ENCODE data around the gene CD151.

Gene CD151
- total RNA-seq, result 8.9 to 19.6 (median 18.1) reads per million in 3 experiments

GRCh38 chr11:832529-833113, at the start of gene CD151:
CD151 (plus strand) TSS chr11:832952; CDS start chr11:836070, 3,118 bp downstream.
- DNase-seq, result no peak

GRCh38 chr11:783581-784015, 49.2 kb upstream of the CD151 start:
- no peak for DNase-seq

GRCh38 chr11:786235-787083, 46.3 kb upstream of the CD151 start:
- no peak for DNase-seq

- no peak for DNase-seq
Measured at GRCh38 chr11:787084-787675, 45.6 kb upstream of the CD151 start.

- DNase-seq, result no peak
Measured at GRCh38 chr11:788009-788640, 44.6 kb upstream of the CD151 start.

GRCh38 chr11:788953-789940, 43.5 kb upstream of the CD151 start:
- no peak for DNase-seq

GRCh38 chr11:789943-790342, 42.8 kb upstream of the CD151 start, which contains the start of gene CEND1:
CEND1 (minus strand) TSS chr11:790090; CDS start chr11:788576, 1,514 bp downstream.
- no peak for DNase-seq

- no peak for DNase-seq
Measured at GRCh38 chr11:790721-791564, 41.8 kb upstream of the CD151 start.

GRCh38 chr11:791658-792534, 40.9 kb upstream of the CD151 start:
- DNase-seq, result no peak

- DNase-seq, result no peak
Measured at GRCh38 chr11:792535-792821, 40.3 kb upstream of the CD151 start.

- no peak for DNase-seq
Measured at GRCh38 chr11:792873-793272, 39.9 kb upstream of the CD151 start.

GRCh38 chr11:793556-793955, 39.2 kb upstream of the CD151 start:
- no peak for DNase-seq

GRCh38 chr11:794013-794765, 38.6 kb upstream of the CD151 start:
- no peak for DNase-seq

- DNase-seq, result no peak
Measured at GRCh38 chr11:794766-795633, 37.8 kb upstream of the CD151 start.

- peak; percentile 71 for DNase-seq
Measured at GRCh38 chr11:795634-796564, 36.9 kb upstream of the CD151 start.

- no peak for DNase-seq
Measured at GRCh38 chr11:796565-797295, 36.0 kb upstream of the CD151 start.

All from central memory CD4-positive, alpha-beta T cell (primary cell).